Keratinocyte (primary cell): ENCODE measurements around the gene B3GLCT.

Source experiments
- CTCF ChIP-seq, 3 experiments: IDR thresholded peaks in 1 of 3; conservative IDR thresholded peaks in 1 of 3; optimal IDR thresholded peaks in 1 of 3; 2 replicates in 2 of 3; 3 replicates in 1 of 3; pipeline versions ENCODE3 to v1.5.1; 2011; ENCODE audit warnings: low read length in 3 of 3, mild to moderate bottlenecking in 3 of 3, moderate library complexity in 2 of 3, control low read depth in 1 of 3, inconsistent platforms in 1 of 3; ENCODE audit not compliant: insufficient read depth in 2 of 3; ENCODE audit errors: extremely low read depth in 1 of 3
- EZH2 ChIP-seq: IDR thresholded peaks from one replicate; pipeline ENCODE4 v1.6.1; 2012; ENCODE audit warnings: inconsistent platforms, mild to moderate bottlenecking, low read length, moderate library complexity

DNA sequence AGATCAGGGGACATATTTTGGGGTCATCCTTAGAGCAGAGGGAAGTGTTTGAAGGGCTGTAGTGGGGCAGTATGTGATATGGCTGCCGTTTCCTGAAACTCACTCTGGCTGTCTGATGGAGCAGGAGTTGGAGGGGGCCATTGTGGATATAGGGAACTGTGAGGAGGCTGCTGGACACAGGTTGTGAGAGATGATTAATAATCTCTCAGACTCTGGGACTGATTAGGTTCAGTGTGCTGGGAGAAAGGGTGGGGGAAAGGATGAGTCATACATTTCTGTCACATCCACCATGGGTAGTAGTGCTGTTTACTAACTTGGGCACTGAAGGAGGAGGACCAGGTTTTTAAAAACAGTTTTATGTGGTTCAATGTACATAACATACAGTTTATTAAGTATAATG is 4.8 kb downstream of the B3GLCT start:
- TF ChIP-seq CTCF (optimal IDR thresholded peaks at IDR 0.05 in 1 of 3, IDR thresholded peaks at IDR 0.05 in 1 of 3, conservative IDR thresholded peaks at IDR 0.05 in 1 of 3; ENCODE audit: extremely low read depth in 1 of 3, insufficient read depth in 2 of 3, low read length in 3 of 3) (no peak), EZH2 (no peak)
